HG03103 (cell line): ENCODE results near the gene THSD4.

Experiments used
- ATAC-seq: cut with Tn5 transposase; IDR thresholded peaks from one replicate; pipeline ENCODE4 v1.9.1; 2021; ENCODE audit warnings: low read depth; ENCODE audit not compliant: unreplicated experiment

THSD4 gene

GRCh38 chr15:71096676-71097075 is 18.6 kb upstream of the THSD4 start:
- ATAC-seq, result no peak

- no peak for ATAC-seq
Observed at GRCh38 chr15:71097890-71098289, 17.4 kb upstream of the THSD4 start.

DNA sequence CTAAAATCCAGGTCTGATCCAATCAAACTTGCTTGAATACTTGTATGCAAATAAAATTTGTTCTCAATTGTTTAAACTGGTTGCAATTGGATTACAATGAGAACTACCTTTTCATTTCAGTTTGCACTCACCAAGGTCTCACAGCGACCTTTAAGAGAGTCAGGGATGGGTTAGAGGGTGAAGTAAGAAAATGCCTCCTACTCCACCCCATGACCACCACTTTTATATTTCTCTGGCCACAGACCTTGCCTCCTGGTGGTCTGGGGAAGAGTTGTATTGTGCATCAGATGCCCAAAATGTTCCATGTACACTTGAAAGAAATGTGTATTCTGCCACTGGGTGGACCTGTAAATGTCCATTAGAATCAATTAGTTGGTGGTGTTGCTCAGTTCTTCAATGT is 16.4 kb upstream of the THSD4 start:
- ATAC-seq, result no peak

DNA sequence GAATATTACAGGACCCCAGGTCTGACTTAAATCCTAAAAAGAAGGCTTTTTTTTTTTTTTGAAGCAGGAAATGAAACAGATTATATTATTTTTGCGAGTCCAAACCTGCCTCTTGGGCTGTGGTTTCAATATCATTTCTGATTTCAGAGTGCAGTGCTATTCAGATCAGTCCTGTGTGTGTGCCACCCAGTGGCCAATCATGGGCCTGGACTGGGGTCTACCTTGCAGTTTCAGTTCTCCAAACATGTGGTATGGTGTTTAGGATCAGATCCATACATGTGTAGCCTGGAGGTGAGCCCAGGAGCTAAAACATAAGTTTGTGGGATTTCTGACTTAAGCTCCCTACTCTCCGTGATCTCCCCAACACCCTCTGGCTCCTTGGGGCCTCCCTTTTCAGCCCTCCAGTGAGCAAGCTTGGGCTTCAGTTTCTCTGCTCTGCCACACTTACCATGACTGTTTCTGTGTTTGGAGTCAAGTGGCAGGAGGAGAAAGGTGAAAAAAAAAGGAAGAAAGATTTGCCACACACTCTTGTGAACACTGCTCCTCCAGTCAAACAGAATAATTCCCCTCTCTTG is 12.1 kb upstream of the THSD4 start:
- ATAC-seq, result no peak

GRCh38 chr15:71104636-71105035 is 10.6 kb upstream of the THSD4 start:
- ATAC-seq, result no peak

GRCh38 chr15:71105444-71105843 is 9.8 kb upstream of the THSD4 start:
- no peak for ATAC-seq

- no peak for ATAC-seq
Observed at GRCh38 chr15:71106802-71107500, 8.3 kb upstream of the THSD4 start.

DNA sequence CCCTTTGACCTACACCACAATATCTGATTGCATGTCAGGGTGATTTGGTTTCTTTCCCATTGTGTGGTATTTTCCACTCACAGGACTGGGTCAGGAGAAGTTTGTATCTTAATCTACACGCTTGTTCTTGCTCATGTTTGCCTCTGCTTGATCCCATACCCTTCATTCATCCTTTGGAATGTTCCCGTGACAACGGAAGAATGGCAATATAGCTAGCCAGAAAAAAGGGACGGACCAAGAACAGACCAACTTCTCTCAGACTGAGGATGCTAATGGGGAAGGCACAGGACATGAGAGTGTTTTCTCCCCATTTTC is 7.8 kb upstream of the THSD4 start:
- no peak for ATAC-seq

DNA sequence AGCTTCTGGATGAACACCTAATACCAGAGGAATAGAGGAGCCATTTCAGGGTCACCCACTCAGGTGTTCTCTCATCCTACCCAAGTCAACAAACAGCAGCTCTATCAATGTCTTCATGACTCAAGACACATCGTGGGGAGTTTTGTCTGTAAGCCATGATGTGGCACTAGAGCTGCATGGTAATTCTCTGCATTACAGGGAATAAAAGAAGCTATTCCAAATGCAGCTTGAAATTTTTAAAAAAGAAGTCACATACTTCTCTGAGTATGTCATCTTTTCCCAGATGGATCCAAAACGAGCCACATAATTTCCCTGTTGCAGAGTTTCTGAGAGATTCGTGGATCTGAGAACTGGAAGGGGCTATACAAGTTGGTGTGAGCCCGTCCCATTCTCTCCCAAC is 6.1 kb upstream of the THSD4 start:
- no peak for ATAC-seq

GRCh38 chr15:71109905-71110304 is 5.4 kb upstream of the THSD4 start:
- ATAC-seq, result no peak

DNA sequence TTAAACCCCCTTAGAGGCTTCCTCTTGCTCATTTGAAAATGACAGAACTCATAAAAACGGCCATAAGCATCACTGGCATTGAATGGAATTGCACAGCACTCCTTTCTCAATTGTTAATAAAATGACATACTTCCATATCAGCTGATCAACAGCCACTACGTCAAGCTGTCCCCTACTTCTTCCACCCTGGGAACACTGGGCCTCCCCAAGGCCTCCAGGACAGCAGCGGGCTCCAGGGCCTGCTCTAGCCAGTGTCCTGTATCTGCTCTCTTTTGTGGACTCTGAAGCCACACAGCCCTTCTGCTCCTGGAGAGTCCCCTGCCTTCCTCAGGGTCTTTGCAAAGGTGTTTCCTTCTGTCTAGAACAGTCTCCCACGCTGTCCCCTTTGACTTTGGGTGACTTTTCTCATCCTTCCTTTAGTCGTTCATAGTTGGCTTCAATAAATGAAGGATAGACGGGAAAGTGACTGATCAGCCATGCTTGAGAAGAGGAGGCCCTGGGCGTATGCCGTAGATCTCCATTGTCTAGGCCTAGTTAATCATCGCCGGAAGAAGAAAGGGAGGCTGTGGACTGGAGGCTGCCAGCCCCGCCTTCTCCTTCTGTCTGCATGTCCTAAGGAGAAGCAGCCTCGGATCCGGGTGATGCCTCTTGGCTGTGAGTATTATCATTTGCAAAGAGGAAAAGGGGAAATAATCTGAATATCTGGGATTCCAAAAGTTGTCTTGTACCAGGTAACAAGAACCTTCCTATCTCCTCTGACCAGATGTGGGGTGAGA is 4.7 kb upstream of the THSD4 start:
- ATAC-seq, result no peak

- ATAC-seq, result no peak
Observed at GRCh38 chr15:71111181-71111565, 4.1 kb upstream of the THSD4 start.

DNA sequence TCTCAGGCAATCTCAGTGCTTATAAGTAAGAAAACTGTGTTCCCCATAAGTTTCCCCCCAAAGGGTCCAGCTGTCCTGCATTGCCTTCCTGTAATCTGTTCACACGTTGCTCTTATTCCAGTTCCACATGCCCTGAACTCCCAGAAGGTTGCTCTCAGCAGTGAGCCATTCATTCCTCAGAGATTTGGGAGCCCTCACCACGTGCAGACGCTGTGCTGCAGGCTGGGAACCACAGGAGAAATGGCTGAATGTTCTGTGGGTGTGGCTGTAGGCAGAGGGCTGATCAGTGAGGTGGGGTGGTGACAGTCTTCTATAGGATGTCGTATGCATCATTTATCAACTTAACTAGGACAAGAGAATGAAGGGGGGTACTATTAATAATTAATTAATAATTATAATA is 3.3 kb upstream of the THSD4 start:
- no peak for ATAC-seq

DNA sequence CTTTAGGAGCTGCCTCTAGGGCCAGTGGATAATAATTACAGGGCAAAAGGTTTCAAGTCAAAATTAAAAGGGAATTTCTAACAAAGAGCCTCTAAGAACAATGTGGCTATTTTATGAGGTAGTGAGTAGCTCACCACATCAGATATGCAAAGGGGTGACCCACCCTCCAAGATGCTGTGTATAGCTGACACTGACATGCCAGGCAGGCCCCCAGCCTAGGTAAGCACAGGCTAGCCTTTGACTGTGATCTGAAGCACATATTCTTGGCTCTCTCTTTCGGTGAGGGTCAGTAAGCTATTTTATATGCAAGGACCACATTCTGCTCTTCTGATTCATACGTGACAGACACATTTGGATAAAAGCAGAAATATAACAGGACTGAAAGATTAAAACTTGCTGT is 2.8 kb upstream of the THSD4 start:
- no peak for ATAC-seq

DNA sequence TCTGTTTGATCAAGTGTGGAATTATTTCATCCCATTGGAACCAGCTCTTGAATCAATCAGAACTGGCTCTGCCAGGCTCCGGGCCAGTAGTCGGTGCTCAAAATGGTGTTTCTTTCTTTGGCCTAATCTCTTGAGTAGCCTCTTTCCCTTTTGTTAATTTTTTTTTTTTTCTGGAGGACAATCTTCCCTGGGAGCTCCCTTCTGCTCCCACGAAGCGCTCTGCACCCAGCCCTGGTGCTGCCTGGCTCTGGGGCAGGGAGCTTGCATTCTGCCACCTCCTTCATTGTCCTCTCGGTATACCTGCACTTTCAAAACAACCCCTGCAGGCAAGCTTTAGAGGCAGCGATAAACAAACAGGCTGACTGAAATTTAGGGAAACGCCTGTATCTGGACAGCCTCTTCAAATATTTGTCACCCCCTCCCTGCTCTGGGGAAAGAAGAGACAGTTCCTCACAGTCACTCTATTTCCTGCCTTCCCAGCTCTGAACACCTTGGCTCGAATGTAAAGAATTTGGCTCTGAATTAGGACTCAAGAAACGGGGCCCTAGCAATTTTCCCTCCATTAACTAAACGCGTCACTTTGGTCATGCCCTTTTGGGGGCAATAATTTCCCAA is 1.1 kb upstream of the THSD4 start:
- ATAC-seq, result no peak

DNA sequence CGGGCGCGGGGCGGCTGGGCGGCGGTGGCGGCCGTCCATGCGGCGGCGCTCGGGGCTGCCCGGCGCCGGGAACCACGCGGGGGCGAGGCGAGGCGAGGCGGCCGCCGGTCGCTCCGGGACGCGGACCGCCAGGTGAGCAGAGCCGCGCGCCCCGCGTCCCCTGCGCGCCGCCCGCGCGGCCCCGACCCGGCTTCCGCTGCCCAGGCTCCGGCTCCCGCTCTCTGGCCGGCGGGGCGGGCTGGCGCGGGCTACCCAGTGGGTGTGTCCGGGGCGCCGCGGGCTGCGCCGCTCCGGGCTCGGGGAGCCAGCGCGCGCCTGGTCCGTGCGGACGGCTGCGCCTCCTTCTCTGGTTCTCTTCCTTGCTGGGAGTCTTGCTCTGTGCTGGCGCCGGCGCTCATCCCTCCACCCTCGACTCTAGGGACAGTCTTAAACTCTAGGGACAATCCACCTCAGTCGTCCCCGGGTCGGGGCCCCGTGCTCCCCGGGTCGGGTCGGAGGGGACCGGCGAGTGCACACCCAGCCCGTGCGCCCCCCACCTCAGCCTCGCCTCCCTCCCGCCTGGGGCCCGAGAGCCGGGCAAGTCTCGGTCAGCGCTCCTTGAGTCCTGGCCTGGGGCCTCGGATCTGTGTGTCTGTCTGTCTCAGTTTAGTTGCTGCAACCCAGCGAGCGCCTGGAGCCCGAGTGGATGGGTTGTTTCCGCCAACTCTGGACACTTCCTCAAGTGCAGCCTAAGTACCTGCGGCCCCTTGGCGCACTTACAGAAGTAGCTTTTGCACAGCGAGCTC is 488 bp downstream of the THSD4 start:
- ATAC-seq, result peak; percentile 39

GRCh38 chr15:71116366-71116765 is 1.1 kb downstream of the THSD4 start:
- no peak for ATAC-seq

DNA sequence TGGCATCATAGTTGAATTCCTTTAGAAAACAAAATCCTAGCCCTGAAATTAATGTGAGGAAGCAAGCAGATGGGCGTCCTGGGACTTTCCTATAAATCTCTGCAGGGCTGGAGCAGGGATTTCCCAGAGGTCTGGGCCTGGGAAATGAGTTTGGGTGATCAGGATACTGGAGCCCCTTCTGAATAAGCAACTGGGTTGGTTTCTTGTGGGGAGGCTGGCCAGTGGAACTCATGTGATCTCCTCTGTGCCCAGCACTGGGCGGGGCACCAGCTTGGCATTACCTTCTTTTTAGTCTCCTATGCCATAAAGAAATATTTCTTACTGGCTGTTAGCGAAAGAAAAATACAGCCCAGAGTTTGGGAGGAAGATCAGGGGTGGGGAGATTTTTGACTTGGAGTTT is 1.7 kb downstream of the THSD4 start:
- ATAC-seq, result no peak

DNA sequence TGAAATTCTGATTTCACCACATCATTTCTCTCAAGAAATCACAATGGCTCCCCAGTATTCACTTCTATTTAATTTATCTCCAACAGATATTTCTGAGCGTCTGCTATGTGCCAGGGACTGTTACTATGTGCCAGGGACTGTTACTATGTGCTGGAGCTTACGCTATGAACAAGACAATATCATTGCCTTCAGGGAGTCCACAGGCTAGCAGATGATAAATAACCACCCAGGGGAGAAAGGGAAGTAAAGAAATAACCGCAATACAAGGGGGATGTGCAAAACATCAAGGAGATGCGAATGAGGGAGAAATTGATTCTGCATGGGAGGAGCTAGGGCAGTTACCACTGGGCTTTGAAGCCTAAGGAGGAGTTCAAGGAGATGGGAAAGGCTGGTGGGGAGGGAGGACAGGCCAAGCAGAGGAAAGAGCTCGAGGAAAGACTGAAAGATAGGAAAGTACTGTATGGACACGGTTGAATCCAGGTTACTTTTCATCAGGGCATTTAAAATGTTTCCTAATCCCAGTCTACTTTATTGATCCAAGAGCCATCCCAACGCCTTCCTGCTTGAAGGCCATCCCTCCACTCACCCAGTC is 2.5 kb downstream of the THSD4 start:
- no peak for ATAC-seq

DNA sequence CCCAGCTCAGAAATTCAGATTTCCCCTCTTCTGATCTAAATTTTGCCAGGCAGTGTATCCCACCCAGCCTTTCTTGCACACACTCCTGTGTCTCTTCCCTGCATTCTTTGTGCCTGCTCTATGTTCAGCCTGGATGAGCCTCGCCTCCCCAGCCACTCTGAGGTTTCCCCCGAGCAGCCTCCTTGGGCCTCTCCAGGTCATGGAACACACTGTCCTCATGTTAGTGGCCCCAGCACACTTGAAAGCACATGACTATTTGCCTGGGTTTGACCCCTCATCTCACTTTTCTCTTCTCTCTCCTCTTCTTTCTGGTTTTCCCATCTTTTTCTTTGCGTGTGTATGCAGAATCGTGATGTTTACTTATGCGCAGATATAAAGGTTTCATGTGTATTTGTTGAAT is 3.1 kb downstream of the THSD4 start:
- no peak for ATAC-seq
